ENCODE results near the gene TCN2.

TCN2 gene

GRCh38 chr22:30648825-30649224 is 41.9 kb downstream of the TCN2 start:
- Histone ChIP-seq H3K9me3 (ENCODE audit: control insufficient read depth in 2 of 2, low read length in 2 of 2) (no peaks in the 10 kb centered on the region), H3K4me3 (ENCODE audit: low read length in 2 of 2) (no peak overlapping the region), H3K9ac (ENCODE audit: low read length in 2 of 2) (no peak overlapping the region), H3K4me1 (ENCODE audit: control insufficient read depth, insufficient read depth, low read length) (no peaks in the 10 kb centered on the region), H3K36me3 (ENCODE audit: control insufficient read depth in 2 of 2, insufficient read depth in 2 of 2, low read length in 2 of 2) (no peaks in the 10 kb centered on the region), H3K27me3 (ENCODE audit: control insufficient read depth in 1 of 2, insufficient read depth in 2 of 2, low read length in 2 of 2) (no peaks in the 10 kb centered on the region), H3K27ac (ENCODE audit: low read length) (no peak overlapping the region)

GRCh38 chr22:30649430-30650007 is 42.5 kb downstream of the TCN2 start:
- Histone ChIP-seq H3K27ac (ENCODE audit: low read length) (no peak overlapping the region), H3K9me3 (ENCODE audit: control insufficient read depth in 2 of 2, low read length in 2 of 2) (no peaks in the 10 kb centered on the region), H3K4me1 (ENCODE audit: control insufficient read depth, insufficient read depth, low read length) (no peaks in the 10 kb centered on the region), H3K4me3 (ENCODE audit: low read length in 2 of 2) (no peak overlapping the region), H3K27me3 (ENCODE audit: control insufficient read depth in 1 of 2, insufficient read depth in 2 of 2, low read length in 2 of 2) (no peaks in the 10 kb centered on the region), H3K36me3 (ENCODE audit: control insufficient read depth in 2 of 2, insufficient read depth in 2 of 2, low read length in 2 of 2) (no peaks in the 10 kb centered on the region), H3K9ac (ENCODE audit: low read length in 2 of 2) (no peak overlapping the region)

GRCh38 chr22:30650508-30651116 is 43.6 kb downstream of the TCN2 start:
- no peak overlapping the region for H3K9ac ChIP-seq (ENCODE audit: low read length in 2 of 2)
- no peak overlapping the region for H3K27ac ChIP-seq (ENCODE audit: low read length)
- H3K27me3 ChIP-seq (ENCODE audit: control insufficient read depth in 1 of 2, insufficient read depth in 2 of 2, low read length in 2 of 2), result no peaks in the 10 kb centered on the region
- H3K4me1 ChIP-seq (ENCODE audit: control insufficient read depth, insufficient read depth, low read length), result no peaks in the 10 kb centered on the region
- no peak overlapping the region for H3K4me3 ChIP-seq (ENCODE audit: low read length in 2 of 2)
- H3K36me3 ChIP-seq (ENCODE audit: control insufficient read depth in 2 of 2, insufficient read depth in 2 of 2, low read length in 2 of 2), result no peaks in the 10 kb centered on the region
- no peaks in the 10 kb centered on the region for H3K9me3 ChIP-seq (ENCODE audit: control insufficient read depth in 2 of 2, low read length in 2 of 2)

- Histone ChIP-seq H3K27ac (ENCODE audit: low read length) (no peak overlapping the region), H3K4me1 (ENCODE audit: control insufficient read depth, insufficient read depth, low read length) (no peaks in the 10 kb centered on the region), H3K9ac (ENCODE audit: low read length in 2 of 2) (no peak overlapping the region), H3K27me3 (ENCODE audit: control insufficient read depth in 1 of 2, insufficient read depth in 2 of 2, low read length in 2 of 2) (no peaks in the 10 kb centered on the region), H3K36me3 (ENCODE audit: control insufficient read depth in 2 of 2, insufficient read depth in 2 of 2, low read length in 2 of 2) (no peaks in the 10 kb centered on the region), H3K4me3 (ENCODE audit: low read length in 2 of 2) (no peak overlapping the region), H3K9me3 (ENCODE audit: control insufficient read depth in 2 of 2, low read length in 2 of 2) (no peaks in the 10 kb centered on the region)
These were observed 45.9 kb downstream of the TCN2 start for GRCh38 chr22:30652852-30653251.

- H3K4me1 ChIP-seq (ENCODE audit: control insufficient read depth, insufficient read depth, low read length), result no peaks in the 10 kb centered on the region
- no peak overlapping the region for H3K4me3 ChIP-seq (ENCODE audit: low read length in 2 of 2)
- no peaks in the 10 kb centered on the region for H3K36me3 ChIP-seq (ENCODE audit: control insufficient read depth in 2 of 2, insufficient read depth in 2 of 2, low read length in 2 of 2)
- no peaks in the 10 kb centered on the region for H3K9me3 ChIP-seq (ENCODE audit: control insufficient read depth in 2 of 2, low read length in 2 of 2)
- H3K27ac ChIP-seq (ENCODE audit: low read length), result no peak overlapping the region
- H3K27me3 ChIP-seq (ENCODE audit: control insufficient read depth in 1 of 2, insufficient read depth in 2 of 2, low read length in 2 of 2), result no peaks in the 10 kb centered on the region
- no peak overlapping the region for H3K9ac ChIP-seq (ENCODE audit: low read length in 2 of 2)
These were observed 47.4 kb downstream of the TCN2 start for GRCh38 chr22:30654361-30654760.

- Histone ChIP-seq H3K4me3 (ENCODE audit: low read length in 2 of 2) (no peak overlapping the region), H3K4me1 (ENCODE audit: control insufficient read depth, insufficient read depth, low read length) (no peaks in the 10 kb centered on the region), H3K9ac (ENCODE audit: low read length in 2 of 2) (no peak overlapping the region), H3K27me3 (ENCODE audit: control insufficient read depth in 1 of 2, insufficient read depth in 2 of 2, low read length in 2 of 2) (no peaks in the 10 kb centered on the region), H3K9me3 (ENCODE audit: control insufficient read depth in 2 of 2, low read length in 2 of 2) (no peaks in the 10 kb centered on the region), H3K27ac (ENCODE audit: low read length) (no peak overlapping the region), H3K36me3 (ENCODE audit: control insufficient read depth in 2 of 2, insufficient read depth in 2 of 2, low read length in 2 of 2) (no peaks in the 10 kb centered on the region)
These were observed 48.6 kb downstream of the TCN2 start for GRCh38 chr22:30655532-30655931.

- no peaks in the 10 kb centered on the region for H3K9me3 ChIP-seq (ENCODE audit: control insufficient read depth in 2 of 2, low read length in 2 of 2)
- H3K27ac ChIP-seq (ENCODE audit: low read length), result no peak overlapping the region
- peaks cover 7 to 15% of the 10 kb centered on the region in 2 donors for H3K36me3 ChIP-seq (ENCODE audit: control insufficient read depth in 2 of 2, insufficient read depth in 2 of 2, low read length in 2 of 2)
- H3K27me3 ChIP-seq (ENCODE audit: control insufficient read depth in 1 of 2, insufficient read depth in 2 of 2, low read length in 2 of 2), result no peaks in the 10 kb centered on the region
- H3K9ac ChIP-seq (ENCODE audit: low read length in 2 of 2), result no peak overlapping the region
- H3K4me1 ChIP-seq (ENCODE audit: control insufficient read depth, insufficient read depth, low read length), result peaks cover under 1% of the 10 kb centered on the region
- H3K4me3 ChIP-seq (ENCODE audit: low read length in 2 of 2), result no peak overlapping the region
These were observed 55.1 kb downstream of the TCN2 start for GRCh38 chr22:30662040-30662439.

- H3K4me3 ChIP-seq (ENCODE audit: low read length in 2 of 2), result no peak overlapping the region
- no peaks in the 10 kb centered on the region for H3K9me3 ChIP-seq (ENCODE audit: control insufficient read depth in 2 of 2, low read length in 2 of 2)
- peaks cover 10% of the 10 kb centered on the region for H3K4me1 ChIP-seq (ENCODE audit: control insufficient read depth, insufficient read depth, low read length)
- H3K27me3 ChIP-seq (ENCODE audit: control insufficient read depth in 1 of 2, insufficient read depth in 2 of 2, low read length in 2 of 2), result no peaks in the 10 kb centered on the region
- H3K36me3 ChIP-seq (ENCODE audit: control insufficient read depth in 2 of 2, insufficient read depth in 2 of 2, low read length in 2 of 2), result peaks cover 7 to 15% of the 10 kb centered on the region in 2 donors
- no peak overlapping the region for H3K27ac ChIP-seq (ENCODE audit: low read length)
- H3K9ac ChIP-seq (ENCODE audit: low read length in 2 of 2), result no peak overlapping the region
These were observed 57.8 kb downstream of the TCN2 start for GRCh38 chr22:30664798-30665197.

GRCh38 chr22:30665266-30665665 is 58.3 kb downstream of the TCN2 start:
- H3K9ac ChIP-seq (ENCODE audit: low read length in 2 of 2), result no peak overlapping the region
- H3K4me3 ChIP-seq (ENCODE audit: low read length in 2 of 2), result no peak overlapping the region
- H3K27ac ChIP-seq (ENCODE audit: low read length), result no peak overlapping the region

GRCh38 chr22:30665786-30666185 is 58.8 kb downstream of the TCN2 start:
- H3K27ac ChIP-seq (ENCODE audit: low read length), result no peak overlapping the region
- peaks cover 7 to 15% of the 10 kb centered on the region in 2 donors for H3K36me3 ChIP-seq (ENCODE audit: control insufficient read depth in 2 of 2, insufficient read depth in 2 of 2, low read length in 2 of 2)
- H3K27me3 ChIP-seq (ENCODE audit: control insufficient read depth in 1 of 2, insufficient read depth in 2 of 2, low read length in 2 of 2), result no peaks in the 10 kb centered on the region
- peaks cover 10% of the 10 kb centered on the region for H3K4me1 ChIP-seq (ENCODE audit: control insufficient read depth, insufficient read depth, low read length)
- H3K9ac ChIP-seq (ENCODE audit: low read length in 2 of 2), result no peak overlapping the region
- no peaks in the 10 kb centered on the region for H3K9me3 ChIP-seq (ENCODE audit: control insufficient read depth in 2 of 2, low read length in 2 of 2)
- H3K4me3 ChIP-seq (ENCODE audit: low read length in 2 of 2), result no peak overlapping the region

More at GRCh38 chr22:30665266-30665665, 58.3 kb downstream of the TCN2 start:
- Histone ChIP-seq H3K36me3 (ENCODE audit: control insufficient read depth in 2 of 2, insufficient read depth in 2 of 2, low read length in 2 of 2) (peaks cover 7 to 15% of the 10 kb centered on the region in 2 donors), H3K4me1 (ENCODE audit: control insufficient read depth, insufficient read depth, low read length) (peaks cover 10% of the 10 kb centered on the region), H3K9me3 (ENCODE audit: control insufficient read depth in 2 of 2, low read length in 2 of 2) (no peaks in the 10 kb centered on the region), H3K27me3 (ENCODE audit: control insufficient read depth in 1 of 2, insufficient read depth in 2 of 2, low read length in 2 of 2) (no peaks in the 10 kb centered on the region)

- Histone ChIP-seq H3K9me3 (ENCODE audit: control insufficient read depth in 2 of 2, low read length in 2 of 2) (no peaks in the 10 kb centered on the region), H3K36me3 (ENCODE audit: control insufficient read depth in 2 of 2, insufficient read depth in 2 of 2, low read length in 2 of 2) (peaks cover 6 to 13% of the 10 kb centered on the region in 2 donors), H3K27me3 (ENCODE audit: control insufficient read depth in 1 of 2, insufficient read depth in 2 of 2, low read length in 2 of 2) (no peaks in the 10 kb centered on the region), H3K27ac (ENCODE audit: low read length) (no peak overlapping the region), H3K9ac (ENCODE audit: low read length in 2 of 2) (peak overlapping the region; percentile 76), H3K4me1 (ENCODE audit: control insufficient read depth, insufficient read depth, low read length) (peaks cover 10% of the 10 kb centered on the region), H3K4me3 (ENCODE audit: low read length in 2 of 2) (peak overlapping the region; percentile 91 to 95)
These were observed 60.1 kb downstream of the TCN2 start for GRCh38 chr22:30667107-30667493.

Data from stomach smooth muscle (tissue), 2 donors.